K562 (cell line): ENCODE results near the gene EYA3. TPM values are rescaled to one million over a fixed set of nuclear protein-coding genes. Genes with fewer than 3 reads are reported as not detected.

Experiments
- EWSR1 ChIP-seq: fragments of 450-650 bp; IDR thresholded peaks from 2 replicates; pipeline ENCODE4 v1.6.1; 2018; ENCODE audit warnings: borderline replicate concordance, mild to moderate bottlenecking, low read depth, moderate library complexity; ENCODE audit not compliant: partially characterized antibody
- FOXJ3 ChIP-seq: sonication (generic); formaldehyde crosslinking; IDR thresholded peaks from 2 replicates; pipeline ENCODE4 v1.4.0; 2020; ENCODE audit warnings: mild to moderate bottlenecking, missing genetic modification reagents
- GABPB2 ChIP-seq: fragments of 250-450 bp; sonication (Bioruptor Pico); conservative IDR thresholded peaks from 2 replicates; pipeline ENCODE4 v1.5.1; 2021; ENCODE audit warnings: mild to moderate bottlenecking
- HNRNPK ChIP-seq: fragments of 200-400 bp; formaldehyde crosslinking; IDR thresholded peaks from one replicate; pipeline ENCODE4 v1.6.1; 2018; ENCODE audit warnings: mild to moderate bottlenecking, low read depth, low read length; ENCODE audit not compliant: poor library complexity, severe bottlenecking
- KDM4B ChIP-seq, 2 experiments: fragments of 450-650 bp in 1 of 2; sonication (generic) in 1 of 2; IDR thresholded peaks; 2 replicates each; pipeline ENCODE4 v1.6.1; 2016 to 2017; ENCODE audit warnings: borderline replicate concordance in 2 of 2, antibody characterized with exemption in 1 of 2, low read depth in 1 of 2, mild to moderate bottlenecking in 1 of 2
- PHF20 ChIP-seq: fragments of 450-650 bp; IDR thresholded peaks from 2 replicates; pipeline ENCODE4 v1.6.1; 2018; ENCODE audit not compliant: partially characterized antibody
- RBM34 ChIP-seq: fragments of 200-400 bp; formaldehyde crosslinking; IDR thresholded peaks from 2 replicates; pipeline ENCODE4 v1.6.1; 2018; ENCODE audit warnings: low read length, borderline replicate concordance; ENCODE audit not compliant: insufficient read depth
- SIRT6 ChIP-seq: IDR thresholded peaks from one replicate; pipeline ENCODE4 v1.6.1; 2012; ENCODE audit warnings: low read depth, mild to moderate bottlenecking, control low read depth, inconsistent platforms, low read length, moderate library complexity
- SMAD3 ChIP-seq: fragments of 450-650 bp; formaldehyde crosslinking; conservative IDR thresholded peaks from 2 replicates; pipeline ENCODE4 v1.4.0; 2020; ENCODE audit warnings: mild to moderate bottlenecking
- ZFP36 ChIP-seq: fragments of 150-350 bp; IDR thresholded peaks from 2 replicates; pipeline ENCODE4 v1.6.1; 2018; ENCODE audit warnings: low read length, low read depth; ENCODE audit not compliant: partially characterized antibody
- ZKSCAN8 ChIP-seq: fragments of 200-800 bp; sonication (Bioruptor generic); IDR thresholded peaks from 2 replicates; pipeline ENCODE4 v1.6.1; 2016; ENCODE audit warnings: missing genetic modification characterization, missing compliant biosample characterization
- ZNF354B ChIP-seq: fragments of 250-450 bp; sonication (Bioruptor Pico); IDR thresholded peaks from 2 replicates; pipeline ENCODE4 v1.4.0; 2020
- ZNF696 ChIP-seq: fragments of 250-450 bp; sonication (Bioruptor Pico); conservative IDR thresholded peaks from 2 replicates; pipeline ENCODE4 v1.4.0; 2020; ENCODE audit warnings: mild to moderate bottlenecking, moderate library complexity
- polyA plus RNA-seq, 8 experiments: library from polyadenylated mRNA; depleted of rRNA in 4 of 8; stranded (reverse) in 5 of 8; unstranded in 3 of 8; fragments of >200 nt; fragmentation: Nextera tagmentation in 2 of 8; fragmentation: Illumina TruSeq in 1 of 8; extraction: Ambion mirVana in 2 of 8; extraction: Trizol in 1 of 8; gene quantifications; 2 replicates each; pipeline versions ENCODE4 v1.2.1 to v1.2.3, GENCODE V29; 2011 to 2014; ENCODE audit warnings: inconsistent platforms in 1 of 8, missing spikeins in 1 of 8
- total RNA-seq, 7 experiments: library from RNA; depleted of rRNA in 6 of 7; stranded (reverse); fragments of >200 nt in 6 of 7; fragmentation: Illumina TruSeq in 2 of 7; extraction: Trizol in 2 of 7; gene quantifications; 2 replicates each; pipeline versions ENCODE4 v1.2.1 to v1.2.3, GENCODE V29; 2011 to 2021; ENCODE audit warnings: low replicate concordance in 1 of 7
- TF ChIP-seq, protein P1 (sequence below): fragments of 250-450 bp; sonication (Bioruptor Pico); IDR thresholded peaks from 2 replicates; pipeline ENCODE4 v1.5.0; 2021
- TF ChIP-seq, protein P2 (sequence below): sonication (generic); formaldehyde crosslinking; IDR thresholded peaks from 2 replicates; pipeline ENCODE4 v1.4.0; 2020; ENCODE audit warnings: mild to moderate bottlenecking, missing genetic modification reagents
- TF ChIP-seq, protein P3 (sequence below): fragments of 450-650 bp; formaldehyde crosslinking; IDR thresholded peaks from 2 replicates; pipeline ENCODE4 v1.4.0; 2020; ENCODE audit warnings: mild to moderate bottlenecking, mixed read lengths

EYA3 gene
- total and polyA plus RNA-seq, 9 of the 15 experiments (the other 6 are each of a cell fraction or from before 2014, with no cell fraction given), result 21.7 to 64.0 (median 43.6) TPM

DNA sequence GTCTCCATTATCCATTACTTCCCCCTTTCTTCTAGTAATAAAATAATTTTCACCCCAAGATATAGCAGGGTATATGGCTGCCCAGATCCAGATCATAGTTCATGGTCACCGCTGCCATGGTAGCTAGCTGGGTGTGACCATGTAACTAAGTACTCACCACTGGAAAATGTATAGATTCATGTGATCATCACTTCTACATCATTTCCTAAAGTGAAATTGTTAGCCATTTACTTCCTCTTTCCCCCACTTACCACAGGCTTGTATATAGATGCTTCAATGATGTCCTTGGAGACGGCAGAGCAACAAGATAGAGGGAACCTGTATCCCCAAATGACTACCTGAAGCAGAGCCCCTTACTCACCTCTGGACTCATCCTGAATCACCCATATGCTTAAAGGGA lies 22.7 kb upstream of the EYA3 start (continued):
- TF ChIP-seq, protein P1, sequence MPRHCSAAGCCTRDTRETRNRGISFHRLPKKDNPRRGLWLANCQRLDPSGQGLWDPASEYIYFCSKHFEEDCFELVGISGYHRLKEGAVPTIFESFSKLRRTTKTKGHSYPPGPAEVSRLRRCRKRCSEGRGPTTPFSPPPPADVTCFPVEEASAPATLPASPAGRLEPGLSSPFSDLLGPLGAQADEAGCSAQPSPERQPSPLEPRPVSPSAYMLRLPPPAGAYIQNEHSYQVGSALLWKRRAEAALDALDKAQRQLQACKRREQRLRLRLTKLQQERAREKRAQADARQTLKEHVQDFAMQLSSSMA (CRISPR knock-in tag), result no peak
- no peak for TF ChIP-seq KDM4B (IDR thresholded peaks at IDR 0.05; ENCODE audit: borderline replicate concordance in 2 of 2, low read depth in 1 of 2)
- TF ChIP-seq, protein P2, sequence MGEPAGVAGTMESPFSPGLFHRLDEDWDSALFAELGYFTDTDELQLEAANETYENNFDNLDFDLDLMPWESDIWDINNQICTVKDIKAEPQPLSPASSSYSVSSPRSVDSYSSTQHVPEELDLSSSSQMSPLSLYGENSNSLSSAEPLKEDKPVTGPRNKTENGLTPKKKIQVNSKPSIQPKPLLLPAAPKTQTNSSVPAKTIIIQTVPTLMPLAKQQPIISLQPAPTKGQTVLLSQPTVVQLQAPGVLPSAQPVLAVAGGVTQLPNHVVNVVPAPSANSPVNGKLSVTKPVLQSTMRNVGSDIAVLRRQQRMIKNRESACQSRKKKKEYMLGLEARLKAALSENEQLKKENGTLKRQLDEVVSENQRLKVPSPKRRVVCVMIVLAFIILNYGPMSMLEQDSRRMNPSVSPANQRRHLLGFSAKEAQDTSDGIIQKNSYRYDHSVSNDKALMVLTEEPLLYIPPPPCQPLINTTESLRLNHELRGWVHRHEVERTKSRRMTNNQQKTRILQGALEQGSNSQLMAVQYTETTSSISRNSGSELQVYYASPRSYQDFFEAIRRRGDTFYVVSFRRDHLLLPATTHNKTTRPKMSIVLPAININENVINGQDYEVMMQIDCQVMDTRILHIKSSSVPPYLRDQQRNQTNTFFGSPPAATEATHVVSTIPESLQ (CRISPR knock-in tag), result no peak
- TF ChIP-seq ZNF354B (CRISPR knock-in tag), result no peak
- TF ChIP-seq EWSR1, result no peak
- TF ChIP-seq, protein P3, sequence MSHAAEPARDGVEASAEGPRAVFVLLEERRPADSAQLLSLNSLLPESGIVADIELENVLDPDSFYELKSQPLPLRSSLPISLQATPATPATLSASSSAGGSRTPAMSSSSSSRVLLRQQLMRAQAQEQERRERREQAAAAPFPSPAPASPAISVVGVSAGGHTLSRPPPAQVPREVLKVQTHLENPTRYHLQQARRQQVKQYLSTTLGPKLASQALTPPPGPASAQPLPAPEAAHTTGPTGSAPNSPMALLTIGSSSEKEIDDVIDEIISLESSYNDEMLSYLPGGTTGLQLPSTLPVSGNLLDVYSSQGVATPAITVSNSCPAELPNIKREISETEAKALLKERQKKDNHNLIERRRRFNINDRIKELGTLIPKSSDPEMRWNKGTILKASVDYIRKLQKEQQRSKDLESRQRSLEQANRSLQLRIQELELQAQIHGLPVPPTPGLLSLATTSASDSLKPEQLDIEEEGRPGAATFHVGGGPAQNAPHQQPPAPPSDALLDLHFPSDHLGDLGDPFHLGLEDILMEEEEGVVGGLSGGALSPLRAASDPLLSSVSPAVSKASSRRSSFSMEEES (CRISPR knock-in tag), result no peak
- TF ChIP-seq FOXJ3 (CRISPR knock-in tag), result 0 out of 2 replicates have a peak, but pooled peaks have one; percentile 9
- TF ChIP-seq ZNF696, result no peak
- TF ChIP-seq SIRT6, result no peak
- TF ChIP-seq HNRNPK, result no peak
- no peak for TF ChIP-seq GABPB2
- TF ChIP-seq PHF20, result no peak
- TF ChIP-seq SMAD3, result no peak
- no peak for TF ChIP-seq RBM34
- no peak for TF ChIP-seq ZFP36
- TF ChIP-seq ZKSCAN8 (CRISPR knock-in tag), result no peak
